Loucy (cell line): ENCODE results near the gene FKBP9.

Experiments
- H2AFZ ChIP-seq: fragments of 200-600 bp; sonication (generic); 2 replicates; pipeline ENCODE4 v1.6.0; 2016; ENCODE audit warnings: antibody characterized with exemption, mild to moderate bottlenecking, low read length, moderate library complexity
- H3F3A ChIP-seq: fragments of 200-600 bp; 2 replicates; pipeline ENCODE4 v1.6.0; 2016; ENCODE audit warnings: antibody characterized with exemption, low read depth, mild to moderate bottlenecking
- H3K27me3 ChIP-seq: fragments of 200-600 bp; sonication (generic); 2 replicates; pipeline ENCODE4 v1.6.1; 2014; ENCODE audit warnings: low read length, mild to moderate bottlenecking; ENCODE audit not compliant: insufficient read depth, poor library complexity, severe bottlenecking
- H3K36me3 ChIP-seq: fragments of 200-600 bp; sonication (generic); 2 replicates; pipeline ENCODE4 v1.6.1; 2016; ENCODE audit warnings: low read length; ENCODE audit not compliant: insufficient read depth
- H3K4me1 ChIP-seq: fragments of 200-600 bp; sonication (generic); 2 replicates; pipeline ENCODE4 v1.5.1; 2014; ENCODE audit warnings: low read length, mild to moderate bottlenecking; ENCODE audit not compliant: insufficient read depth, poor library complexity, severe bottlenecking
- H3K4me2 ChIP-seq: fragments of 200-600 bp; sonication (generic); 2 replicates; pipeline ENCODE4 v1.6.0; 2014; ENCODE audit warnings: antibody characterized with exemption, low read length, low read depth, mild to moderate bottlenecking; ENCODE audit not compliant: poor library complexity, severe bottlenecking
- H3K4me3 ChIP-seq: fragments of 200-600 bp; sonication (generic); 2 replicates; pipeline ENCODE4 v1.5.1; 2014; ENCODE audit warnings: low read length, mild to moderate bottlenecking, mixed read lengths; ENCODE audit not compliant: poor library complexity, severe bottlenecking
- H3K79me2 ChIP-seq: fragments of 200-600 bp; sonication (generic); 2 replicates; pipeline ENCODE4 v1.6.1; 2014; ENCODE audit warnings: low read length; ENCODE audit not compliant: insufficient read depth
- H3K9ac ChIP-seq: fragments of 200-600 bp; sonication (generic); 2 replicates; pipeline ENCODE4 v1.6.0; 2014; ENCODE audit warnings: mild to moderate bottlenecking, low read depth, low read length, moderate library complexity; ENCODE audit not compliant: poor library complexity, severe bottlenecking
- H3K9me2 ChIP-seq: fragments of 200-600 bp; sonication (generic); replicated peaks from 2 replicates; pipeline ENCODE4 v1.6.1; 2016; ENCODE audit warnings: low read depth, low read length, mixed read lengths
- H3K9me3 ChIP-seq: fragments of 200-600 bp; sonication (generic); 2 replicates; pipeline ENCODE4 v1.6.1; 2014; ENCODE audit warnings: mild to moderate bottlenecking, antibody characterized with exemption, low read length, low read depth; ENCODE audit not compliant: insufficient read depth
- H4K20me1 ChIP-seq: fragments of 200-600 bp; sonication (generic); 2 replicates; pipeline ENCODE4 v1.6.0; 2014; ENCODE audit warnings: antibody characterized with exemption, low read length, mild to moderate bottlenecking; ENCODE audit not compliant: insufficient read depth, poor library complexity, severe bottlenecking
- CTCF ChIP-seq: fragments of 200-600 bp; sonication (generic); conservative IDR thresholded peaks from 2 replicates; pipeline ENCODE4 v1.5.1; 2014; ENCODE audit warnings: mild to moderate bottlenecking, antibody characterized with exemption, low read length
- EZH2phosphoT487 ChIP-seq: fragments of 200-600 bp; IDR thresholded peaks from 2 replicates; pipeline ENCODE4 v1.6.1; 2018; ENCODE audit warnings: antibody characterized with exemption, mild to moderate bottlenecking, moderate library complexity, borderline replicate concordance

Gene FKBP9

GRCh38 chr7:33038639-33039038 is 81.4 kb downstream of the FKBP9 start:
- TF ChIP-seq CTCF (no peak), EZH2phosphoT487 (no peak)
- Histone ChIP-seq H3K9me2 (no peaks in the 10 kb centered on the region), H3K4me2 (peak overlapping the region; percentile 81), H4K20me1 (peaks cover 67% of the 10 kb centered on the region), H3K9ac (peak overlapping the region; percentile 55), H3K79me2 (peaks cover 95% of the 10 kb centered on the region), H3K36me3 (no peaks in the 10 kb centered on the region), H3F3A (no peaks in the 10 kb centered on the region), H3K4me1 (peaks cover 38% of the 10 kb centered on the region), H2AFZ (no peak overlapping the region), H3K27me3 (no peaks in the 10 kb centered on the region), H3K4me3 (peak overlapping the region; percentile 70), H3K9me3 (no peaks in the 10 kb centered on the region)

DNA sequence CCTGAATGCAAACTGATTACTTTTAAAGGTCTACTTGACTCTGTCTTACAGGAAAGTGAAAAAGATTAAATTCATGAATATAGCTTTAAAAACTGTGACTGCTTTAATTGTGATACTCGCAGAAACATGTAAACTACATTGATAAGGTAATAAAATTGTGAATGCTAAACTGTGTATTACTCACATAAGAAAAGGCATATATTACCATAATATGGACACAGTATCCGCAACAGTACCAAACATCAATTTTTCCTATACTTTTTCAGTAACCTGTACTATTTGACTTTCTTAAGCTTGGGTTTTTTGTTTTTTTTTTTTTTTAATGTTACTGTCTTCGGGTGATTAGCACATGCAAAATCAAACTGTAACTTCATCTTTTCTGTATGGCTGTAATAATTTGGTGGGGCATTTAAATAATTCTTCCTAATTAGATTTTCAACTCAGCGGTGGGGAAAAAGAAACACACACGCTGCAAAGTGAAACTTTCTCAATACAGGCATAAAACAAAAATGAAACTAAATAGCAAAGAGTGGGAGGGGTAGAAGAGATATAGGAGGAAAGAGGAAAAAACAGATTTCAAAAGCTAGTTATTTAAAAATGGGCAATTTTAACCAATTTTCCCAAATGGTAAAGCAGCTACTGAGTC is 82.1 kb downstream of the FKBP9 start:
- H3K4me2 ChIP-seq, result peak overlapping the region; percentile 81

DNA sequence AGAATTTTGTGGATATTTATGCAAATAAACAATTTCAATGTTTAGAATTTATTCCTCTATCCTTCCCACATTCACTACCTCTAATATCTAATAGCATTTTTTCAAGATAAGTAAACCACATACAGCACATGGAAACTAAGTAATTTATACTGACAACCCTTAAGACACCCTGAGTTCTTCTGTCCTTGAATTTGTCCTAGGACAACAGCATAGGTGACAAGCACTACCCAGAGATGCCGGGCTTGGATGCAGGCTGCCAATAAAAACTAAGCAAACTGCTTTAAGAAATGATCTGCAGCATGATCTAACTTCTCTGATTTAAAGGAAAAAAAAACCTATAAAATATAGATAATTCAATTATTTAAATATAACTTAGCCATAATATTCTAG is 82.7 kb downstream of the FKBP9 start:
- Histone ChIP-seq H2AFZ (no peak overlapping the region), H3K79me2 (peaks cover 97% of the 10 kb centered on the region), H3K27me3 (no peaks in the 10 kb centered on the region), H3K9ac (peak overlapping the region; percentile 55), H3K9me2 (no peaks in the 10 kb centered on the region), H3K36me3 (no peaks in the 10 kb centered on the region), H4K20me1 (peaks cover 75% of the 10 kb centered on the region), H3K9me3 (no peaks in the 10 kb centered on the region), H3K4me3 (peak overlapping the region; percentile 70), H3K4me2 (peak overlapping the region; percentile 81), H3F3A (no peaks in the 10 kb centered on the region), H3K4me1 (peaks cover 34% of the 10 kb centered on the region)
- no peak for TF ChIP-seq EZH2phosphoT487
- TF ChIP-seq CTCF, result no peak

More for the DNA sequence above, 82.1 kb downstream of the FKBP9 start:
- Histone ChIP-seq H3K9me2 (no peaks in the 10 kb centered on the region), H3K27me3 (no peaks in the 10 kb centered on the region), H3K4me3 (peak overlapping the region; percentile 70), H3K79me2 (peaks cover 97% of the 10 kb centered on the region), H3K9me3 (no peaks in the 10 kb centered on the region), H2AFZ (no peak overlapping the region), H3K9ac (peak overlapping the region; percentile 55), H4K20me1 (peaks cover 70% of the 10 kb centered on the region), H3F3A (no peaks in the 10 kb centered on the region), H3K4me1 (peaks cover 39% of the 10 kb centered on the region), H3K36me3 (no peaks in the 10 kb centered on the region)
- TF ChIP-seq EZH2phosphoT487 (no peak), CTCF (no peak)
